ENCODE results near the gene PCSK1. TPM values are rescaled to one million over a fixed set of nuclear protein-coding genes. Genes with fewer than 3 reads are reported as not detected.

PCSK1 gene
- total RNA-seq, 6 experiments from 2014 or later, result not detected

DNA sequence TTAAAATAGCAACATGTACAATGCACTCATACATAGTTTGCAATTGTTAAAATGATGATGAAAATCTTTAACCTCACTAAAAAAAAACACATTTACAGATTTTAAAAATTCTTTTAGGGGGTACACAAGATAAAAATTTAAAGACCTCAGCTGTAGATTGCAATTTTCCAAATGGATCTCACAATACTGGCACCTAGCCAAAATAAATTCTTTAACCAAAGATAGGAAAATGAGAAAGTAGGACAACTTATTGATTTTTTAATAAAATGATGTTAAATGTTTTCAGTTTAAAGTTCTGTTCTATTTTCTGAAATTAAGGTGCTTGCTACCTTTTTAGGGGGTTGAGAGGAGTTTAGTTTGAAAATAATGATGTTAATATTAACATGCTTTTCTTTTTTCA lies 90.0 kb downstream of the PCSK1 start:
- TF ChIP-seq POLR2A (IDR thresholded peaks at IDR 0.05), result no peak
- TF ChIP-seq, protein P1, sequence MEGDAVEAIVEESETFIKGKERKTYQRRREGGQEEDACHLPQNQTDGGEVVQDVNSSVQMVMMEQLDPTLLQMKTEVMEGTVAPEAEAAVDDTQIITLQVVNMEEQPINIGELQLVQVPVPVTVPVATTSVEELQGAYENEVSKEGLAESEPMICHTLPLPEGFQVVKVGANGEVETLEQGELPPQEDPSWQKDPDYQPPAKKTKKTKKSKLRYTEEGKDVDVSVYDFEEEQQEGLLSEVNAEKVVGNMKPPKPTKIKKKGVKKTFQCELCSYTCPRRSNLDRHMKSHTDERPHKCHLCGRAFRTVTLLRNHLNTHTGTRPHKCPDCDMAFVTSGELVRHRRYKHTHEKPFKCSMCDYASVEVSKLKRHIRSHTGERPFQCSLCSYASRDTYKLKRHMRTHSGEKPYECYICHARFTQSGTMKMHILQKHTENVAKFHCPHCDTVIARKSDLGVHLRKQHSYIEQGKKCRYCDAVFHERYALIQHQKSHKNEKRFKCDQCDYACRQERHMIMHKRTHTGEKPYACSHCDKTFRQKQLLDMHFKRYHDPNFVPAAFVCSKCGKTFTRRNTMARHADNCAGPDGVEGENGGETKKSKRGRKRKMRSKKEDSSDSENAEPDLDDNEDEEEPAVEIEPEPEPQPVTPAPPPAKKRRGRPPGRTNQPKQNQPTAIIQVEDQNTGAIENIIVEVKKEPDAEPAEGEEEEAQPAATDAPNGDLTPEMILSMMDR (IDR thresholded peaks at IDR 0.05), result no peak
- no peaks in the 10 kb centered on the region for H3K36me3 ChIP-seq
- H3K4me3 ChIP-seq, result no peak overlapping the region
- ATAC-seq (no peak), DNase-seq (no peak)
- no peaks in the 10 kb centered on the region for H3K9me3 ChIP-seq
- no peak overlapping the region for H3K27ac ChIP-seq
- peaks cover 0 to 34% (median 16%) of the 10 kb centered on the region in 4 donors for H3K4me1 ChIP-seq
- H3K27me3 ChIP-seq, result no peaks in the 10 kb centered on the region
- intact Hi-C loops (cut with DNase I), result no loop called here

GRCh38 chr5:96342581-96342980 lies 90.5 kb downstream of the PCSK1 start:
- WGBS (ENCODE audit: insufficient coverage, low coverage, low lambda C conversion rate, missing lambda C conversion rate), result 38% methylated on average over 4 of the region's 4 CpGs
- Histone ChIP-seq H3K4me1 (peaks cover 0 to 38% (median 18%) of the 10 kb centered on the region in 4 donors), H3K4me3 (no peak overlapping the region), H3K9me3 (no peaks in the 10 kb centered on the region), H3K27ac (no peak overlapping the region), H3K27me3 (no peaks in the 10 kb centered on the region), H3K36me3 (no peaks in the 10 kb centered on the region)
- intact Hi-C loops (cut with DNase I), result no loop called here
- TF ChIP-seq POLR2A (IDR thresholded peaks at IDR 0.05), result no peak
- TF ChIP-seq, protein P1 (IDR thresholded peaks at IDR 0.05), result no peak
- DNase-seq (no peak), ATAC-seq (no peak)

Other genes with a start within 250 kb of the PCSK1 start
- 100 to 1,000 TPM in 4 of 6 experiments, 10 to 100 TPM in 2; 86.8 to 187 (median 123) TPM for gene CAST, start 229.1 kb upstream of the PCSK1 start, total RNA-seq

Measured in right lobe of liver (tissue), 6 donors.